ENCODE results near the gene PNPLA3. TPM values are rescaled to one million over a fixed set of nuclear protein-coding genes. Genes with fewer than 3 reads are reported as not detected.

Gene PNPLA3
- total and polyA plus RNA-seq, 2 of the 4 experiments (the other 2 are of a cell fraction): 3.6 to 7.5 TPM

DNA sequence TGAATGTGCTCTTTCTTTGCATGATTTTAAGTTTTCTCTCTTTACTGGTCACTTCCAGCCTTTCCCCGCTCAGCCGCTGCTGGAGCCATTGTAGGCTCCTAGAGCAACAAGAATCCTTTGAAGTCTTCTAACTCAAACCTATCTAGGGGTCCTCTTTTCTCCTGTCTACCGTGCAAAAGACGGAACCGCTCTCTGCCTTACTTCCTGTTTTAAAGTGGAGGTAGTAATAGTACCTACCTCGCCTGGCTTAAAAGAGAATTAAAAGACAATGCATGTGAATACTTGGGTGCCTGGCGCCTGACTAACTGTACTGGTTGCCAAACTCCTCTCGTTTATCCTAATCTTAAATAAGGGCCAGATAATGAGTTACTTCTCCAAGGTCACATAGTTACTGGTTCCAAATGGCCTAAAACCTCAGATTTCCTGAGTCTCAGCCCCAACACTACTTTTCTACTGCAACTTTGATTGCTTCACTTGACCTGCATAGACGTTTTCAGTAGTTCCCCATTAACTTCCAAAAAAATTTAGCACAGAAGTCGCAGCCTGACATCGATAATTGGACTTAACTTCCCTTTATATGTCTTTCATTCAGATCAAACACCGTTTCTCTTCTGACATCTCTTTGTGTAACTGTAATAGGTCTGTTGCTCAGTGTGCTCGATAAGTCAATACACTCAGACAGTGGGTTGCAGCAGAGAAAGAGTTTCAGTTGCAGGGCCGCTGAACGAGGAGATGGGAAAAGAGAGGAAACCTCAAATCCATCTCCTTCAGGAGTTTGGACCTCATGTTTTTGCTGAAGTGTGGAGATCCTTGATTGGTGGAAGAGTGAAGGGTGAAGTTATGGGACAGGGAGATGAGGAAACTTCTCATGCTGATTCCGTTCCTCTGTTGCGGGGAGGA is 32.5 kb downstream of the PNPLA3 start:
- H3K4me3 ChIP-seq (ENCODE audit: insufficient read depth, low read depth, low read length): peak overlapping the region; percentile 93
- H3K23ac ChIP-seq (ENCODE audit: low read depth, low read length): peak overlapping the region; percentile 62
- no peak overlapping the region for H2BK20ac ChIP-seq (ENCODE audit: low read depth, low read length)
- H3K18ac ChIP-seq (ENCODE audit: low read depth, low read length): peak overlapping the region; percentile 8; the same call in 1 of the 2 replicates
- TF ChIP-seq, protein P1, sequence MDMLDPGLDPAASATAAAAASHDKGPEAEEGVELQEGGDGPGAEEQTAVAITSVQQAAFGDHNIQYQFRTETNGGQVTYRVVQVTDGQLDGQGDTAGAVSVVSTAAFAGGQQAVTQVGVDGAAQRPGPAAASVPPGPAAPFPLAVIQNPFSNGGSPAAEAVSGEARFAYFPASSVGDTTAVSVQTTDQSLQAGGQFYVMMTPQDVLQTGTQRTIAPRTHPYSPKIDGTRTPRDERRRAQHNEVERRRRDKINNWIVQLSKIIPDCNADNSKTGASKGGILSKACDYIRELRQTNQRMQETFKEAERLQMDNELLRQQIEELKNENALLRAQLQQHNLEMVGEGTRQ (IDR thresholded peaks at IDR 0.05; ENCODE audit: low read depth, low read length): no peak
- TF ChIP-seq MXI1 (IDR thresholded peaks at IDR 0.05; ENCODE audit: borderline replicate concordance, low read depth, low read length) (no peak), BHLHE40 (IDR thresholded peaks at IDR 0.05; ENCODE audit: low read depth, low read length) (no peak), RAD21 (IDR thresholded peaks at IDR 0.05; ENCODE audit: low read length) (no peak), RCOR1 (IDR thresholded peaks at IDR 0.05; ENCODE audit: insufficient replicate concordance, low read length) (no peak), CHD1 (IDR thresholded peaks at IDR 0.05; ENCODE audit: low read depth, low read length) (no peak), FOS (IDR thresholded peaks at IDR 0.05; ENCODE audit: low read depth, low read length) (no peak), MAFK (IDR thresholded peaks at IDR 0.05; ENCODE audit: low read depth, low read length) (no peak)
- TF ChIP-seq, protein P2, sequence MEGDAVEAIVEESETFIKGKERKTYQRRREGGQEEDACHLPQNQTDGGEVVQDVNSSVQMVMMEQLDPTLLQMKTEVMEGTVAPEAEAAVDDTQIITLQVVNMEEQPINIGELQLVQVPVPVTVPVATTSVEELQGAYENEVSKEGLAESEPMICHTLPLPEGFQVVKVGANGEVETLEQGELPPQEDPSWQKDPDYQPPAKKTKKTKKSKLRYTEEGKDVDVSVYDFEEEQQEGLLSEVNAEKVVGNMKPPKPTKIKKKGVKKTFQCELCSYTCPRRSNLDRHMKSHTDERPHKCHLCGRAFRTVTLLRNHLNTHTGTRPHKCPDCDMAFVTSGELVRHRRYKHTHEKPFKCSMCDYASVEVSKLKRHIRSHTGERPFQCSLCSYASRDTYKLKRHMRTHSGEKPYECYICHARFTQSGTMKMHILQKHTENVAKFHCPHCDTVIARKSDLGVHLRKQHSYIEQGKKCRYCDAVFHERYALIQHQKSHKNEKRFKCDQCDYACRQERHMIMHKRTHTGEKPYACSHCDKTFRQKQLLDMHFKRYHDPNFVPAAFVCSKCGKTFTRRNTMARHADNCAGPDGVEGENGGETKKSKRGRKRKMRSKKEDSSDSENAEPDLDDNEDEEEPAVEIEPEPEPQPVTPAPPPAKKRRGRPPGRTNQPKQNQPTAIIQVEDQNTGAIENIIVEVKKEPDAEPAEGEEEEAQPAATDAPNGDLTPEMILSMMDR (conservative IDR thresholded peaks at IDR 0.05; ENCODE audit: low read depth, low read length): no peak
- H3K4me1 ChIP-seq (ENCODE audit: control insufficient read depth, insufficient read depth, low read length): peaks cover 7% of the 10 kb centered on the region
- peak overlapping the region; percentile 22 for H3K4ac ChIP-seq (ENCODE audit: low read depth, low read length)
- dilution Hi-C loops (cut with HindIII; ENCODE audit: low sequenced_read_pairs, unreplicated experiment): no loop called here
- H3K79me1 ChIP-seq (ENCODE audit: low read depth in 1 of 2, low read length in 2 of 2): peaks cover 34 to 59% of the 10 kb centered on the region in 2 experiments
- WGBS, 2 experiments (ENCODE audit: extremely low coverage in 2 of 2, insufficient read length in 1 of 2): no CpG with 5 or more reads among the region's 17 CpGs
- peak overlapping the region; percentile 90 for H3K4me2 ChIP-seq (ENCODE audit: low read depth, low read length)
- peak overlapping the region; percentile 88 for H3K9ac ChIP-seq (ENCODE audit: low read depth, low read length)
- H4K91ac ChIP-seq (ENCODE audit: insufficient read depth, low read depth, low read length): 0 out of 2 replicates have a peak overlapping the region, but pooled peaks have one; percentile 1
- H3K27ac ChIP-seq (ENCODE audit: insufficient read depth, low read length): peak overlapping the region; percentile 85
- peak overlapping the region; percentile 28 to 85; a peak in 3 of 4 replicates for H4K8ac ChIP-seq (ENCODE audit: low read depth in 2 of 2, low read length in 2 of 2)
- H4K20me1 ChIP-seq (ENCODE audit: insufficient read depth, low read length): no peaks in the 10 kb centered on the region; the same call in 1 of the 2 replicates
- H2AFZ ChIP-seq (replicated peaks; ENCODE audit: low read length, poor library complexity): peak overlapping the region; percentile 92
- ATAC-seq (ENCODE audit: low read depth): no peak; the same call in 1 of the 2 replicates
- CTCF ChIA-PET: interaction anchor here (1.8 kb wide), 1 partner anchor 10 kb away, joined by 7 read pairs; no protein-coding TSS in a partner anchor
- H3K9me3 ChIP-seq (ENCODE audit: control insufficient read depth, insufficient read depth, low read length): no peaks in the 10 kb centered on the region
- in situ Hi-C loops (cut with MboI; ENCODE audit: low sequenced_read_pairs): no loop called here
- H4K5ac ChIP-seq (ENCODE audit: low read depth, low read length): peak overlapping the region; percentile 71
- no peaks in the 10 kb centered on the region; the same call in 1 of the 2 replicates for H3K36me3 ChIP-seq (ENCODE audit: control insufficient read depth, insufficient read depth, low read length)
- DNase-seq: no peak
- peak overlapping the region; percentile 32 for H3K14ac ChIP-seq (replicated peaks; ENCODE audit: low read depth, low read length)
- peaks cover 4% of the 10 kb centered on the region; the same call in 1 of the 2 replicates for H3K9me1 ChIP-seq (ENCODE audit: insufficient read depth, low read length)
- POLR2A ChIA-PET (ENCODE audit: unreplicated experiment): no interaction called here
- no TSS peak for BruUV-seq (replicated peaks)
- peak overlapping the region; percentile 42; the same call in 1 of the 2 replicates for H3K56ac ChIP-seq (ENCODE audit: extremely low read depth, insufficient read depth, low read length)
- H2BK15ac ChIP-seq (ENCODE audit: low read depth, low read length): no peak overlapping the region
- no peaks in the 10 kb centered on the region for H3K27me3 ChIP-seq (ENCODE audit: control insufficient read depth, insufficient read depth, low read length)
- intact Hi-C loops (cut with micrococcal nuclease): no loop called here
- peak overlapping the region; percentile 73 for H2BK5ac ChIP-seq (ENCODE audit: low read depth, low read length, poor library complexity, severe bottlenecking)
- H2BK120ac ChIP-seq (ENCODE audit: low read depth, low read length): no peak overlapping the region
- H2AK9ac ChIP-seq (replicated peaks; ENCODE audit: low read depth, low read length, poor library complexity): peak overlapping the region; percentile 76
- peak overlapping the region; percentile 10; the same call in 1 of the 2 replicates for H2AK5ac ChIP-seq (ENCODE audit: low read depth, low read length)
